ENCODE data around the gene DCAKD.

Gene DCAKD

GRCh38 chr17:45029758-45030423, 21.5 kb downstream of the DCAKD start:
- DNase-seq: no peak

GRCh38 chr17:45029096-45029495, 22.3 kb downstream of the DCAKD start:
- DNase-seq: no peak

DNA sequence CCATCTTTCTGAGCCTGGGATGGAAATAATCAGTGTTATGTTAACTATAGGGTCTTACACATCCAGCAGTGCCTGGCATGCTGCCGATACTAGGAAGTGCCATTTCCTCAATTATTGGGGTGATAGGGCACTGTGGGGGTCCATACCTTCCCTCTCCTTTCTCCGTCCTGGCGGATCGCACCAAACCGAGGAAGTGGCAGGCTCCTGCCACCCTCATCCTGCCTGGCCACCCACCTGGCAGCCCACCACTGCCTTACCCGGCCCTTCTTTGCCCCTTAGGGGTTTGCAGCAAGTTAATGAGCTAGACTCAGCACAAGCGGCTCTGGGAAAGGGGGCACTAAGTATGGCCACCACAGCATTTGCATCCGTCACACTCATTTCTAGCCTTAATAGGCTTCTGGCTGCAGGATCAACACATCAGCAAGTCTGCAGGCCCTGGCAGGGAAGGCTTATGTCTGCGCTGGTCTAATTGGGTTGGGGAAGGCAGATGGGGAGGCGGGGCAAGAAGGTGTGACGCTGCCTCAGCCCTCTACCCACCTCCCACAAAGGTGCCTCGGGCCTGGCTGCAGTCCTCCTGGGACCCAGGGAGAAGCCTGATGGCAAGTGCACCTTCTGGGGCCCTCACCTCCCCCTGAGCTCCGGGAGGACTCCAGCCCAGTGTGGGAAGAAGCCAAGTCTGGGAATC, 28.6 kb downstream of the DCAKD start:
- no peak for DNase-seq

DNA sequence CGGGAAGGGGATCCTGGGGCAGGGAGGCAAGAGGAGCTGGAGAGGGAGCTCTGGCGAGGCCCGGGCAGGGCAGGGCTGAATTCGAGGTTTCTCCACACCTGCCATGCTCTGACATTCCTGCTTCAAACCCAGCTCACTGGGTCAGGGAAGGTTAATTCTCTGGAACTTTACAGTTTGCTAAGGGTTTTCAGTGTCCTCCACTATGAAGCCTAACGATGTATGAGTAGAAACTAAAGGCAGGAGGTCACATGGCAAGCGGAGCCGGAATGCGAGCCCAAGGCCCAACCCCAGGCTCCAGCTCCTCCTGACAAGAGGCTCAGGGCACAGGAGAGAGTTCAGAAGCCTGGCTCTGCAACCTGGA, 29.2 kb downstream of the DCAKD start:
- no peak for DNase-seq

GRCh38 chr17:45021607-45022287, 29.7 kb downstream of the DCAKD start:
- peak; percentile 64 for DNase-seq

DNA sequence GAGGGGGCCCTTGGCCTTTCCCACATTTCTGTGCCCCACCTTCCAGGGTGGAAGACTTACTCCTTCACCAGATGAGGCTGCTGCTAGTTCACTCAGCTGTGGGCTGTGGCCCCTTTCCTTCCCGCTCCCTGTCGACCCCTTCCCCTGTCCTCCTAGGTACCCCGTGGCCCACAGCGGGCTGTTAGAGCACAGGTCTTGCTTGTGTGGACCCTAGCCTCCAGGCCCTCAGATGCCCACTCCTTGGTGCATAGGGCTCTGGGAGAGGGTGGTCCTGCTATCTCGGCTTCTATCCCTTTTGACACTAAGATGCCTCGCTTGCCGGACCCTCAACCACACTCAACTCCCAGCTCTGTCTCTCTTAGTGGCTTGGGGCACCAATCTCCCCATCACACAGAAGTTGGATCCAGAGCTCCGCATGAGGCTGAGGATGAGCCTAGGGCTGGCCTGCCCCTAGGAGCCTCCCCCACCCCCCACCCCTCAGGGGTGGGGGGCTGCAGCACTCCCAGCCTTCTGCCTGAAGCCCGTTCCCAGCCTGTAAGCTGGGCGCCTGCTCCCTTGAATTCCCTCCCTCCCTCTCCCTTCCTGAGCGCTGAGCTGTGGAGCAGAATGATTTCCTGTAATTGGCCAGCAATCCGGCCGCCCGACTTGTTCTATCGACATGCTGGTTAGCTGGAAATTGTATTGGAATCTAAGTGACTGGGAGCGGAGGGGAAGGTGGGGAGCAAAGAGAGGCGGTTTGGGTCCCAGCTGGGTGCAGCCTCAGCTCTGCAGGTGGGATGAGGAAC, 30.9 kb downstream of the DCAKD start:
- DNase-seq: no peak

DNA sequence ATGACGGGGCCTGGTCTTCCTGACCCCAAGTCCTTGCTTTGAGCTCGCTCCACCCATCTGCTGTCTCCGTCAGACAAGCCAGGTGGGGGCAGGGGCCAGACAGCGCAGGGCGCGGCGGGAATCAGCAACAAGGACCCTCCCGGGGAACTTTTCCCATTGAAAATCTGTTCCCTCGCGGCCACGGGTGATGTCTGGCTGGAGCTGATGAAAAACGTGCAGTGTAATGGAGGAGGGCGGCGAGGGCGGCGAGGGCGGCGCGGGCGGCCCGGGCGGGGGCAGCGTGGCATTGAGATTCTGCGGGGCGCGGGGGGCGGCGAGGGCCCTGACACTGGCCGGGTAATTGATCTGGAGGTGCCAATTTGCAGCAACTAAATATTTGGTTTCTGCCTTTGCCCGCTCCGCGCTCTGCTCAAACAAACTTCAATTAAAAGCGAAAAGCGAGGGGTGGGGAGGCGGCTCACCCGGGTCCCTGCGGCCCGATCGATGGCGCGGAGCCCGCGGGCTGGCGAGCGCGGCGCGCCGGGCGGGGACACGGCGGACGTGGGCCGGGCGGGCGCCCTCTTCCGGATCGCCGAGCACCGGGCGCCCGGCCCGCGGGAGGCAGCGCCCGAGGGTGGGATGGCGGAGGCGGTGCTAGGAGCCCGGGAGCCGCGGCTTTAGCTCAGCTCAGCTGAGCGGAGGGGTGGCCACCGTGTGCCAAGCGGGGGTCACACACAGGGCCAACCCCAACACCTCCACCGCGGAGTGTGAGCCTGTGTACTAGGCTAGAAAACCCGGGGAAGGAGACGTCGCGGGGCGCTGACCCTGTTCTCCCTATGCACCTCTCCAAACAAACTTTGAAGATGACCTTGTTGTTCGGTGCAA, 32.4 kb downstream of the DCAKD start:
- DNase-seq: peak; percentile 51

GRCh38 chr17:45018514-45018847, 33.0 kb downstream of the DCAKD start:
- no peak for DNase-seq

DNA sequence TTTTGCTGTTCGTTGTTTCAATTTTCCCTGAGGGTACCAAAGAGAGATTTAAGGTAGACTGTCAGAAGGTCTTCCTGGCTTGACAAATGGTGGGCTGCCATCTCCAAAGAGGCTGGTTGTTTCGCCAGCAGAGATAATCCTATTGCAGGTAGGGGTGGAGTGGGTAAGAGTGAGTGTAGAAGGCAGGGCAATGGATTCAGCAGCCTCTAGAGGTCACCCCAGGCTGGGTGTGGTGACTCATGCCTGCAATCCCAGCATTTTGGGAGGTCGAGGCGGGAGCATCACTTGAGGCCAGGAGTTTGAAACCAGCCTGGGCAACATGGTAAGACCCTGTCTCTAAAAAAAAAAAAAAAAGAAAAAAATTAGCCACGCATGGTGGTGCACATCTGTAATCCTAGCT, 34.6 kb downstream of the DCAKD start:
- DNase-seq: no peak

- DNase-seq: no peak
Measured at GRCh38 chr17:45016237-45016636, 35.2 kb downstream of the DCAKD start.

DNA sequence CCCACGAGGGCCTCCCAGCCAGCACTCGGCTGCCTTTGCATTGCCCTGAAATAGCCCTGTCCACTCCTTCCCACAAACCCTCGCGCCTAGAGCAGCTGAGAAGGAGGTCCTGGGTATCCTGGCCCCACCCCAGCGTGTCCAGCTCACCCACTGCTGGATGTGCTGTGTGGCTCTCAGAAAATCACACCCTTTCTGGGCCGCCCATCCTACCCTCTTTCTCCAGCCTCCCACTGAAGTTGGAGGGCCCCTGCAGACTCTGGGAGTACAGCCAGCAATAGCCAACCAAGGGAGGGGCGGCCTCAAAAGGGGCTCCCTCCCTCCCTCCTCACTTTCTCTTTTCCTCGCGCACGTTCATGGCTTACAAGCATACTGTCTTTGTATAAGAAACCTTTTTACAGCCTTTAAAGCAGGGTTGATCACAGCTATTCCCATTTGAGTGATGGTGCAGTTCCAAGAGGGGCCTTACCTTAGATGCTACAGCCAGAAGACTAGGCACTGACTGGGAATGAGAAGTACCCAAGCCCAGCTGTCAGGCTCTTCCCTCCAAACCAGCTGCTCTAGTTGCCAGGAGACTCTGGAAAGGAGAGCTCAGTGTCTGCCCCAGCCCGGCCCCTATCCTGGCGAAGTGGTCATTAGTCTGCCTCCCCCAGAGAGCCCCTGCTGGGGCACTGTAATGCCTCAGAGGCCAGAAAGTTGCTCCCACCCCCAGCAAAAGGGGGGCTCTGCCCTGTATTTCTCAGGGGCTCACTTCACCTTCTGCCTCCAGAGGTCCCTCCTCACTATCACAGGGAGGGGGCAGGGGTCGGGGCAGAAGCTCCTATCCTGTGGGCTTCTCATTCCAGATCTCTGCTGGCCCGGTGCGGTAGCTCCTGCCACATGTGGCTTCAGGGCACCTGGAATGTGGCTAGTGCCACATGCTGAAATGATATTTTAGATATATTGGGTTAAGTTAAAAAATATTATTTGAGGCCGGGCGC, 38.1 kb downstream of the DCAKD start:
- no peak for DNase-seq

- no peak for DNase-seq
Measured at GRCh38 chr17:45011767-45012166, 39.7 kb downstream of the DCAKD start.

GRCh38 chr17:45009676-45010467, 41.6 kb downstream of the DCAKD start:
- no peak for DNase-seq

- no peak for DNase-seq
Measured at GRCh38 chr17:45008216-45008615, 43.2 kb downstream of the DCAKD start.

DNA sequence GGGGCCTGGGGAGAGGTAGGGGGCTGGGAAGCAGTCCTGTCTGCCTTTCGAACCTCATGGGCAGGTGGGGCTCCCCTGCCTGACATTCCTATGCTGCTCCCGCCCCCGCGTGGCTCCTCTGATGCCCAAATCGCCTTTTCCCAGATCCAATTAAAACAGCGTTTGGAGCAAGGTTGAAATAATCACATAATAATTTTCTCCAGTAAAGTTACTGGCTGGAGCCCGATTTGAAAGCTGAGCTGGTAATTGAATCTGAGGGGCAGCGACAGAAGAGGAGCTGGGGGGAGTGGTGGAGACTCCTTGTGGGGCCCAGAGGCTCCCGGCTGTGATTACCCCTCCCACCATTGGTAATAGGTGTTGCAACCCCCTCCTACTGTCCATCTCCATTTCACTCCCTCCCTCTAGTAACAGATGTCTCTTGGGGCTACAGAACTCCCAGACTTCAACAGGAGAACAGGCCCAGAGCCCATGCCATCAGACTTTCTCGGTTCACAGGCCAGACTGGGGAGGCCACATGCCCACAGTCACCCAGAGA, 44.4 kb downstream of the DCAKD start:
- no peak for DNase-seq

- no peak for DNase-seq
Measured at GRCh38 chr17:45005700-45006099, 45.7 kb downstream of the DCAKD start.

DNA sequence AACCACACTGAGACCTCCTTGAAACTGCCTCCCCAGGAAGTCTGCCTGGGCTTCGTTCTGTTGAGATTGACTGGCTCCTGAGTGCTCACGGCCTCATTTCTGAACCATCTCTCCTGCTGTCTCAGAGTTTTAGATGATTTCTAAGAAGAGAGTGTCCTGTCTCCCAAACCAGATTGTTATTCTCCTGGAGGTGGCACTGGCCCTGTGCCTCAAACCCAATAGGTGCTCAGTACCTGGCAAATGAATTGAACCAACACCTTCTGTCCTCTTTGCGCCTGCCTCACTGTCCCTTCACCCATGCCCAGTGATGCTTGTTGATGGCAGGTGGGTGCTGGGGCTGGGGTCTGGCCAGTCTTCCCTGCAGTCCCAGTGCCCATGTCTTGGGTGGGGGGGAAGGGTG, 47.0 kb downstream of the DCAKD start:
- DNase-seq: no peak

- DNase-seq: no peak
Measured at GRCh38 chr17:45003877-45004276, 47.6 kb downstream of the DCAKD start.

DNA sequence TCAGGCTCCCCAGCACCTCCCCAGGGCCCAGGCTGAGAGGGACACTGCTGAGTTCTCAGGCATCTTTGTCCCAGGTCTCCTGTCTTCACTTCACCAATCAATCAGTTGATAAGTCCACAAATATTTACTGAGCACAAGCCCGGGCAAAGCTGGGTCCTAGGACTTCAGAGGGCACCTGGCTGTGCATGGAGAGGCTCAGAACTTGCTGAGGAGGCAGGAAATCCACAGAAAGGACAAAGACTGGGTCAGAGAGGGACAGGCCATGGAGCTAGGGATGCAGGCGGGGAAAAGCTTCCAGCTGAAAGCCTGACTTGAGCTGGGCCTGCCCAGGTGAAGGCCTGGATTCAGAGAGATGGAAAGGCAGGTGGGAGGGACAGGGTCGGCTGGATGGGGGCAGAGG, 50.1 kb downstream of the DCAKD start:
- no peak for DNase-seq

GRCh38 chr17:44999433-44999832, 52.0 kb downstream of the DCAKD start:
- no peak for DNase-seq

Data from NCI-H1436 (cell line).